Measurements from ENCODE around the gene NGDN.

NGDN gene

DNA sequence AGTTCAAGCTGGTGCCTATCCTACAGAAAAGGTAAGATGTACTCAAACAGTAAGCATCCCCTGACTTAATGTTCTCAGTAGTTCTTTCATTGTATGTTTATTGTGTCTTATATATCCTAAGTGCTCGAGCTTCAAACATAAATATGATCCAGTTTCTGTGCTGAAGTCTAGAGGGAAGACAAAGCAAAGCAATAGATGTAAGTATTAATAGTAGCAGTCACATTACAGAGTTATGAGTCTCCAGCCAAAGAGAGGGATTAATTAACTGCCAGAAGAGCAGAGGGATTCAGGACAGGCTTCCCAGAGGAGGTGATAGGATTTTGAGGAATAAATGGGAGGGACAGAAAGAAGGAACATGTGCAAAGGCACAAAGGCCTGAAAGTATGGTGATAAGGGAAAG is 1.4 kb downstream of the NGDN start:
- H3K4me3 ChIP-seq (ENCODE audit: low read depth, low read length), result no peak overlapping the region

DNA sequence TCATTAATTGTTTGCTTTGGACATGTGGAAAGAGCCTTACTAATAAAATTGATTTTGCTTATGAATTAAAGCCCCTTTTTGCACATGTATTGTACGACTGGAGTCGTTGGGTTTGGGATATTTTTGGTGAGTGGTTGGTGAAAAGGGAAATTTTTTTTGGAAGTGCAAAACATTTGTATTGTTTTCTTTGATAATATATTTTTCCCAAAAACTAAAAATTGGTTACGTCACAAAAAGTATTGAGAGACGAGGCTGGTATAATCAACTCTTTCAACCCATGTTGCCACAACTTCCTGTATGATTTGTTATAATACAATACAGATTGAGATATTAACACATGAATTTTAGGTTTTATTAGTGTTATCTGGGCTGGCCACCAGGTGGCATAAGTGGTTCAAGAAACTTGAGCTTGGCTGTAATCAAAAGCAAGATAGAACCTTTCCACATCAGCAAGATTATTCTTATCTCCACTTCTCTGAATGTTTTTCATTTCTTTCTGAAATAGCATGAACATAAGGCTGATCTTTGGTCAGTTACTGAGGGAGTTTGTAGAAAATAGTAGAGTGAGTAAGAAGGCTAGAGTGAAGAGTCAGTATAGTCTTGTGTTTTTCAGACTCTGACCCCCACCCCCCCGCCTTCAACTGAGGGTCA is 8.7 kb downstream of the NGDN start:
- DNase-seq (ENCODE audit: low read depth), result peak; percentile 74
- H3K4me3 ChIP-seq (ENCODE audit: low read depth, low read length), result no peak overlapping the region
- TF ChIP-seq, protein P1, sequence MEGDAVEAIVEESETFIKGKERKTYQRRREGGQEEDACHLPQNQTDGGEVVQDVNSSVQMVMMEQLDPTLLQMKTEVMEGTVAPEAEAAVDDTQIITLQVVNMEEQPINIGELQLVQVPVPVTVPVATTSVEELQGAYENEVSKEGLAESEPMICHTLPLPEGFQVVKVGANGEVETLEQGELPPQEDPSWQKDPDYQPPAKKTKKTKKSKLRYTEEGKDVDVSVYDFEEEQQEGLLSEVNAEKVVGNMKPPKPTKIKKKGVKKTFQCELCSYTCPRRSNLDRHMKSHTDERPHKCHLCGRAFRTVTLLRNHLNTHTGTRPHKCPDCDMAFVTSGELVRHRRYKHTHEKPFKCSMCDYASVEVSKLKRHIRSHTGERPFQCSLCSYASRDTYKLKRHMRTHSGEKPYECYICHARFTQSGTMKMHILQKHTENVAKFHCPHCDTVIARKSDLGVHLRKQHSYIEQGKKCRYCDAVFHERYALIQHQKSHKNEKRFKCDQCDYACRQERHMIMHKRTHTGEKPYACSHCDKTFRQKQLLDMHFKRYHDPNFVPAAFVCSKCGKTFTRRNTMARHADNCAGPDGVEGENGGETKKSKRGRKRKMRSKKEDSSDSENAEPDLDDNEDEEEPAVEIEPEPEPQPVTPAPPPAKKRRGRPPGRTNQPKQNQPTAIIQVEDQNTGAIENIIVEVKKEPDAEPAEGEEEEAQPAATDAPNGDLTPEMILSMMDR (IDR thresholded peaks at IDR 0.05; ENCODE audit: insufficient read depth, low read depth, low read length, missing control alignments), result peak; percentile 67

More for the DNA sequence above, 1.4 kb downstream of the NGDN start:
- DNase-seq (ENCODE audit: low read depth), result no peak
- TF ChIP-seq, protein P1 (IDR thresholded peaks at IDR 0.05; ENCODE audit: insufficient read depth, low read depth, low read length, missing control alignments), result no peak

DNA sequence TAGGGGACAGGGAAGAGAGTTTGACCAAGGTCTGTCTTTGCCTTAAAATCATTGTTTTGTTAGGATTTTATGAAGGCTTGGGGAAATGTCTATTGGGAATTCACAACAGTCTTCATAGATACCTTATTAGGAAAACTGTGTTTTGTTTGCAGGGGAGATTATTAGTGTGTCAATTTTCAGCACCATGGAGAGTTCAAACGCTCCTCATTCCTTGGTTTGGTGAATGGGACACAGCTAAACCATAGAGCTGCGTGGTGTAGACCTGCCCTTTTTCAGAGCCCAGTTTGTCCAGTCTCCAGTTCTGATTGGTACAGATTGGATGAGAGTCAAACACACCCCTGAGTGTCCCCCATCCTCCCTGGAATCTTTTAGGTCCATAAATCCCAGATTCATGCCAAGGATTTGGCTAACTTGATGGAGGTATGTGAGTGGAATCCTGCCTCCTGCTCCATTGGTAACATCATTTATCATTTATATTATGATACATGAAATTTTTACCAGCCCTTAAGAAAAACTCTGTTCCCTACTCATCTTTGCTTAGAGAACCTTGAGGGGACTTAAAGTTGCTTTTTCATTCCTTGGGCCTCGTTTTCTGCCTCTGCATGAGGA is 12.0 kb downstream of the NGDN start:
- no peak overlapping the region for H3K4me3 ChIP-seq (ENCODE audit: low read depth, low read length)
- TF ChIP-seq, protein P1 (IDR thresholded peaks at IDR 0.05; ENCODE audit: insufficient read depth, low read depth, low read length, missing control alignments), result no peak
- DNase-seq (ENCODE audit: low read depth), result no peak

DNA sequence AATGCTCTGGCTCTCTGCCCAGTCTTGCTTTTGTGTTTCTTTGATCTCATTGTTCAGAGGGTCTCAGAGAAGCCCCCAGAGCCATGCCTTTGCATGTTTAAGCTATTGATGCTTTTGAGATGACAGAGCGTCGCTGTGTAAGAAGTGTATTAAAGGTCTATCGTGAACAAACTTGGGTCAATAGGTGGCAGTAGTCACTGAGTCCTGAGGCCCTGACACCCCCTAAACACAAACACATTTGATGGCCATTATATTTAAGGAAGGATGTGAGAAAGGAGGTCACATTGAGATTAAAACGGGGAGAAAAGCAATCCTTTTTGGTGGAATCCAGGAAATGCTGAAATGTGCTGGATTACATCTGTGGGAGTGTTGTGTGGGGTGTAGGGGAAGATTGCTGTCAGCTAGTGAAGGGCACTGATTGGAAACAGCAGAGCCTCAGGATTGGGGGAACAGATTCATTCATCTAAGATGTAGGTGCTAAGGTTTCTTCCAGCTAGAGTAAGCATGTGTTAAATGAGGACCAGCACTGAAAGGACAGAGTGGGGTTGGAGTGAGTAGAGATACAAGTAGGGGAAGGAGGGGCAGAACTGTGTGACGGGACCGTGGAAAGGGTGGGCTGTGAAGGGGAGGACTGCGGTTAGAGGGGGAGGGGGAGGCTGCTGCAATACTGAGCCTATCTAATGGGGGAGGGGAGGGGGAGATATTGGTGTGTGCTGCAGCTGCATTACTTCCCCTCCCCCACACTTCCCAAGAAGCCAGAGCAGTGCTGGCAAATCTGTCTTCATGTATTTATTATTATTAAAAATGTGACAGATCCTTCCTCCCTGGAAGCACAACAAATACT is 12.7 kb downstream of the NGDN start:
- TF ChIP-seq, protein P1 (IDR thresholded peaks at IDR 0.05; ENCODE audit: insufficient read depth, low read depth, low read length, missing control alignments), result no peak
- no peak overlapping the region for H3K4me3 ChIP-seq (ENCODE audit: low read depth, low read length)
- no peak for DNase-seq (ENCODE audit: low read depth)

DNA sequence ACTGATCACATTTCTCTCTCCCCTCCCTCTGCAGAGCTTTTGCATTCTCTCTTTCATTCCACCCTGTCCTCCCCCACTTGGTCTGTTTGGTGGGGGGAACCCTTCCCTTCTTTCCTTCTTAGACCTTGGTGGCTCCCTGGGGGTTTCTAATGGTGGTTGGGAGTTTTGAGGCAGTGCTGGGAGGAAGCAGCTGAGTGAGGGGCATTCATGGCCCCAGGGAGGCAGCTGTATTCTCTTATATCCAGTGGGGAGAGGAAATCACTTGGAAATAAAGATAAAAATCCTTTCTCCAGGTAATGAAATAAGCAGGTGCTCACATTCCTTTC is 13.3 kb downstream of the NGDN start:
- TF ChIP-seq, protein P1 (IDR thresholded peaks at IDR 0.05; ENCODE audit: insufficient read depth, low read depth, low read length, missing control alignments), result no peak
- no peak for DNase-seq (ENCODE audit: low read depth)
- no peak overlapping the region for H3K4me3 ChIP-seq (ENCODE audit: low read depth, low read length)

DNA sequence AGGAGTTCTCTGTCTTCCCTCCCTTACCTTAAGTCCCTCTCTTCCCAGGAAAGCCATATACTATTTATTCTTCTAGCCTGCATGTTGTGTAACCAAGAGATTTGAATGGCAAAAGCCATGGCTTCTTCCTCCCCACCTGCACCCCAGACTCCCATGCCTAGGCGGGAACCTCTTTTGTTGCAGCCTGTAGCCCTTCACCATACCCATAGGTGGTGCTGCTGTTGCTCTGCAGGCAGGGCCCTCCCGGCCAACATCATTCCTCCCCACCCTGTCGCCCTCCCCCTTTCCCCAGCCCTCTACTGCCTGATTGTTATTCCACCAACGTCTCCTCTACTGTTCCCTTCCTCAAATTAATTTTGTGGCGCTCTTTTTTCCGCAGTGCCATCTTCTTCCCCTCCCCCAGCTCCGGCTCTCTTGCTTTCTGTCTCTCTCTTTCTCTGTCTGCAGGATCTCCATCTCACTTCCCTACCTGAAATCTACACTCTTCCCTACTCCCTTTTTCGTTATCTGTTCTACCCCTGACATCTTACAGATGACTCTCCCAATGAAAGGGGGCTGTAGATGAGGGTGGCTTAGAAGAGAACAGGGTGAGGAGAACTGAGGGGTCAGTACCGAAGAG is 13.8 kb downstream of the NGDN start:
- TF ChIP-seq, protein P1 (IDR thresholded peaks at IDR 0.05; ENCODE audit: insufficient read depth, low read depth, low read length, missing control alignments), result peak; percentile 45
- peak; percentile 25 for DNase-seq (ENCODE audit: low read depth)
- H3K4me3 ChIP-seq (ENCODE audit: low read depth, low read length), result no peak overlapping the region

Measured in GM12865 (cell line).